Left lung (tissue), 10 donors: ENCODE results near the gene ICOS. TPM values are rescaled to one million over a fixed set of nuclear protein-coding genes. Genes with fewer than 3 reads are reported as not detected.
"Not testable (repeated sequence)": the region's sequence is repeated elsewhere in the genome, so short reads cannot be mapped to it uniquely, and the experiment has no call there.

Source experiments
- ATAC-seq: fragments of 200-7000 bp; cut with Tn5 transposase; one replicate; pipeline ENCODE4 v1.9.1; 2020; ENCODE audit warnings: moderate library complexity
- DNase-seq, 4 donors: peaks; one replicate each; pipeline ENCODE4 v3.0.0-alpha.2; 2013 to 2020
- H3K27ac ChIP-seq, 2 donors: fragments of 200-600 bp; sonication (generic) in 1 of 2; one replicate each; pipeline versions ENCODE4 v1.5.0 to v1.8.0; 2020 to 2021
- H3K27me3 ChIP-seq, 2 donors: fragments of 200-600 bp; sonication (generic) in 1 of 2; one replicate each; pipeline versions ENCODE4 v1.5.0 to v1.8.0; 2020 to 2021
- H3K36me3 ChIP-seq, 2 donors: fragments of 200-600 bp; sonication (generic) in 1 of 2; one replicate each; pipeline versions ENCODE4 v1.5.0 to v1.8.0; 2020 to 2021
- H3K4me1 ChIP-seq, 2 donors: fragments of 200-600 bp; one replicate each; pipeline ENCODE4 v1.8.0; 2021
- H3K4me3 ChIP-seq, 2 donors: fragments of 200-600 bp; sonication (generic) in 1 of 2; one replicate each; pipeline versions ENCODE4 v1.5.0 to v1.8.0; 2020 to 2021; ENCODE audit warnings: mild to moderate bottlenecking in 1 of 2
- H3K9me3 ChIP-seq, 2 donors: fragments of 200-600 bp; sonication (generic) in 1 of 2; one replicate each; pipeline versions ENCODE4 v1.5.0 to v1.8.0; 2020 to 2021
- intact Hi-C, 2 donors: fragments of 100-400 bp; cut with DNase I; formaldehyde crosslinking; loops; one replicate each; pipeline versions ENCODE4 v1.11.2 to v1.14.2; 2022
- polyA plus RNA-seq, 6 donors: library from polyadenylated mRNA; unstranded; fragments of 120-200 nt; gene quantifications; one replicate each; pipeline ENCODE4 v1.2.1, GENCODE V29; 2013; ENCODE audit not compliant: insufficient read length in 6 of 6
- total RNA-seq, 2 donors: library from RNA; stranded (reverse); fragmentation: NEBNext Ultra II Directional; extraction: Animal tissue kit (Norgen Biotek cat#: 25700); gene quantifications; one replicate each; pipeline ENCODE4 v1.2.1, GENCODE V29; 2021
- TF ChIP-seq, protein P1 (sequence below), 2 donors: fragments of 200-600 bp; sonication (generic) in 1 of 2; IDR thresholded peaks; one replicate each; pipeline versions ENCODE4 v1.5.0 to v1.8.0; 2021; ENCODE audit warnings: antibody characterized with exemption in 2 of 2
- donor health status: DM: no; HTN: yes; CAD: no.
- donor health status: DM: no; HTN: no; CAD: no.

ICOS gene
- total and polyA plus RNA-seq, 8 donors = 0.04 to 0.71 (median 0.16) TPM; not detected in 2

DNA sequence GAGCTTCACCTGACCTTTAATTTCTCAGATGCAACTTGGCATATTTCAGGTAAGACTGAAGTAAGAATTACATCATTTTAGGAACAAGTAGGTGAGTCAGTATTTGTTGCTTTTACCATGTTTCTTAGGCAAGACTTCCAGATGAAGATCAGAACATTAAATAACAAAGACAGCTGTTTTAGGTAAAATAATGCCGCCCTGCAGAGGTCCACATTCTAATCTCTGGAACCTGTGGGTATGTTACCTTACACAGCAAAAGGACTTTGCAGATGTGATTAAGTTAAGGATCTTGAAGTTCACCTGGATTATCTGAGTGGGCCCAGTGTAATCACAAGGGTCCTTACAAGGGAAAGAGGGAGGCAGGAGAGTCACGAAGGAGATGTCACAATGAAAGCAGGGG is 39.3 kb downstream of the ICOS start:
- no peak for ATAC-seq
- Histone ChIP-seq H3K4me3 (no peak overlapping the region), H3K27me3 (no peaks in the 10 kb centered on the region), H3K9me3 (no peaks in the 10 kb centered on the region), H3K36me3 (no peaks in the 10 kb centered on the region), H3K4me1 (no peaks in the 10 kb centered on the region), H3K27ac (no peak overlapping the region)
- TF ChIP-seq, protein P1, sequence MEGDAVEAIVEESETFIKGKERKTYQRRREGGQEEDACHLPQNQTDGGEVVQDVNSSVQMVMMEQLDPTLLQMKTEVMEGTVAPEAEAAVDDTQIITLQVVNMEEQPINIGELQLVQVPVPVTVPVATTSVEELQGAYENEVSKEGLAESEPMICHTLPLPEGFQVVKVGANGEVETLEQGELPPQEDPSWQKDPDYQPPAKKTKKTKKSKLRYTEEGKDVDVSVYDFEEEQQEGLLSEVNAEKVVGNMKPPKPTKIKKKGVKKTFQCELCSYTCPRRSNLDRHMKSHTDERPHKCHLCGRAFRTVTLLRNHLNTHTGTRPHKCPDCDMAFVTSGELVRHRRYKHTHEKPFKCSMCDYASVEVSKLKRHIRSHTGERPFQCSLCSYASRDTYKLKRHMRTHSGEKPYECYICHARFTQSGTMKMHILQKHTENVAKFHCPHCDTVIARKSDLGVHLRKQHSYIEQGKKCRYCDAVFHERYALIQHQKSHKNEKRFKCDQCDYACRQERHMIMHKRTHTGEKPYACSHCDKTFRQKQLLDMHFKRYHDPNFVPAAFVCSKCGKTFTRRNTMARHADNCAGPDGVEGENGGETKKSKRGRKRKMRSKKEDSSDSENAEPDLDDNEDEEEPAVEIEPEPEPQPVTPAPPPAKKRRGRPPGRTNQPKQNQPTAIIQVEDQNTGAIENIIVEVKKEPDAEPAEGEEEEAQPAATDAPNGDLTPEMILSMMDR (IDR thresholded peaks at IDR 0.05) = no peak
- intact Hi-C loops = no loop called here
- no peak for DNase-seq

DNA sequence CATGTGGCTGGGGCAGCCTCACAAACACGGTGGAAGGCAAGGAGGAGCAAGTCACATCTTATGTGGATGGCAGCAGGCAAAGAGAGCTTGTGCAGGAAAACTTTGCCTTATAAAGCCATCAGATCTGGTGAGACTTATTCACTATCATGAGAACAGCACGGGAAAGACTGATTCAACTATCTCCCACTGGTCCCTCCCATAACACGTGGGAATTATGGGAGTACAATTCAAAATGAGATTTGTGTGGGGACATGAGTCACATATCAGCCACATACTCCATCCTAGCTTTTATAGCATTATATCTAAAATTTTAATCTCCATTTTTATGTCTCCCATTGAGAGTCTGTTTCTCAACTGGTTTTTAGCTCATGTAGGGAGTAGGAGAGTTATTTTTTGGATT is 45.7 kb downstream of the ICOS start:
- intact Hi-C loops = no loop called here
- H3K9me3 ChIP-seq = no peaks in the 10 kb centered on the region
- DNase-seq = no peak
- H3K4me3 ChIP-seq = no peak overlapping the region
- no peaks in the 10 kb centered on the region for H3K36me3 ChIP-seq
- TF ChIP-seq, protein P1 (IDR thresholded peaks at IDR 0.05) = no peak
- H3K4me1 ChIP-seq = no peaks in the 10 kb centered on the region
- ATAC-seq = no peak
- no peak overlapping the region for H3K27ac ChIP-seq
- peaks cover 0 to 3% of the 10 kb centered on the region in 2 donors for H3K27me3 ChIP-seq

DNA sequence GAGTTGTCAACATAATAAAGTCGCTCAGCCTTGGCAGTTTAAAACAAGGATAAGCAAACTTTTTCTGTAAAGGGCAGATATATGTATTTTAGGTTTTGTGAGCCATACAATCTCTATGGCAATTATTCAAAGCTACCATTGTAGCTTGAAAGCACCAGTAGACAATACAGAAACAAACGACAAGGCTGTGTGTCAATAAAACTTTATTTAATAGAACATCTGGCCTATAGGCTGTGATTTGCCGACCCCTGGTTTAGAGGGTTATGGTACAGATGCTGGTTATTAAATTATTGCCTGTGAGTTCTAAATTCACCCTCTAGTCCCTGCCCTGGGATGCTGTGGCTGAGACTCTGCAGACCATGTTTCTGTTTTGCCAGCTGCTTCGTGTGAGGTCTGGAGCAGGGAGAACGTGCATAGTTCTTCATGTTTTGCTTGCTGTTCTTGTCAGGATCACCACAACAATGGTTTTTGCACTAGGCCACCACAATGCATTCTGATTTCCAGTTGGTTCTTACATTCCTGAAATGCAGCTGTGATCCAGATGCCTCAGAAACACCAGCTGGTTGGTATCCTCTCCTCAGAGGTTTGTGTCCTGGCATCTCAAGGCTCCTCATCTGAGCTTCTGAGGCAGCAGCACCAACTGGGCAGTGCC is 46.6 kb downstream of the ICOS start:
- intact Hi-C loops = no loop called here
- no peak overlapping the region for H3K4me3 ChIP-seq
- H3K27ac ChIP-seq = no peak overlapping the region

DNA sequence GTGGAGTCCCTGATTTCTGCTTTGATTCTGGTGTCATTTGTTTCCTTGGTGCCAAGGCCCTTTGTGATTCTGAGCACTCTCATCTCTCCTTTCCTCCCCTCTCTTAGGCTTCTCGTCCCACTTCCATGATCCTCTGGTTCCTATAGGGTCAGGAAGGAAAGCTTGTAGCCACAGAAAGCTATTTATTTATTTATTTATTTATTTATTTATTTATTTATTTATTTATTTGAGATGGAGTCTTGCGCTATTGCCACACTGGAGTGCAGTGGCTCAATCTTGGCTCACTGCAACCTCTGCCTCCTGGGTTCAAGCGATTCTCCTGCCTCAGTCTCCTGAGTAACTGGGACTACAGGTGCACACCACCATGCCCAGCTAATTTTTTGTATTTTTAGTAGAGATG is 49.4 kb downstream of the ICOS start:
- H3K4me3 ChIP-seq, DNase-seq, H3K27me3 ChIP-seq, H3K9me3 ChIP-seq, ATAC-seq, H3K4me1 ChIP-seq, H3K27ac ChIP-seq, H3K36me3 ChIP-seq, intact Hi-C loops: not testable (repeated sequence)

More for the DNA sequence above, 46.6 kb downstream of the ICOS start:
- H3K9me3 ChIP-seq = no peaks in the 10 kb centered on the region
- peaks cover 0 to 3% of the 10 kb centered on the region in 2 donors for H3K27me3 ChIP-seq
- no peaks in the 10 kb centered on the region for H3K4me1 ChIP-seq
- TF ChIP-seq, protein P1 (IDR thresholded peaks at IDR 0.05) = no peak
- no peak for ATAC-seq
- no peak for DNase-seq
- H3K36me3 ChIP-seq = no peaks in the 10 kb centered on the region

DNA sequence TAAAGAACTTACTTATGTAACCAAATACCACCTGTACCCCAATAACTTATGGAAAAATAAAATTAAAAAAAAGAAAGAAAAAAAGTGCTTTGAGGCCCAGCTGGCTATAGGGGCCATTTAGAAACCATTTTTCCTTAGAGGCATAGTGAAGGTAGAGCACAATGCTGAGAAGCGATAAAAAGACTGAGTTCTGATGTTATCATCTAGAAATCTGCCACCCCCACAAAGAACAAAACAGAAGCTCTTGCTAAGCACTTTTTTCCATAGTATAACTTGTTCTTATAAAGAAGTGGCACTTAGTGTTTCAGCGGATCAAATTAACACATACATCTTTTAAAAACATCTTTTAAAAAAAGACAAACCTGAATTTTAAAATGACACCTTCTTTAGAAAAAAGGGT is 51.4 kb downstream of the ICOS start:
- Histone ChIP-seq H3K4me1 (peaks cover 0 to 15% of the 10 kb centered on the region in 2 donors), H3K27ac (no peak overlapping the region), H3K27me3 (peaks cover 0 to 3% of the 10 kb centered on the region in 2 donors), H3K36me3 (no peaks in the 10 kb centered on the region), H3K4me3 (no peak overlapping the region), H3K9me3 (no peaks in the 10 kb centered on the region)
- intact Hi-C loops = no loop called here
- ATAC-seq = no peak
- DNase-seq = no peak
- TF ChIP-seq, protein P1 (IDR thresholded peaks at IDR 0.05) = no peak
